Natural killer cell (primary cell): ENCODE measurements around the gene FREY1. TPM values are rescaled to one million over a fixed set of nuclear protein-coding genes. Genes with fewer than 3 reads are reported as not detected.

ENCODE experiments used
- ATAC-seq, 3 donors: fragments of 150-1000 bp in 2 of 3; fragments of 200-7000 bp in 1 of 3; cut with Tn5 transposase; 1 replicate in 1 of 3; 2 replicates in 2 of 3; pipeline ENCODE4 v1.10.0; 2021; ENCODE audit warnings: mild to moderate bottlenecking in 2 of 3, moderate library complexity in 2 of 3
- DNase-seq, 2 donors: peaks; one replicate each; pipeline versions ENCODE4 v3.0.0 to v3.0.0-alpha.2; 2013 to 2021; ENCODE audit warnings: mixed read lengths in 1 of 2
- H3K27ac ChIP-seq: one replicate; pipeline ENCODE4 v1.5.1; 2013; ENCODE audit warnings: mild to moderate bottlenecking, low read length
- H3K27me3 ChIP-seq: one replicate; pipeline ENCODE4 v1.6.1; 2013; ENCODE audit warnings: low read length; ENCODE audit not compliant: control insufficient read depth, insufficient read depth
- H3K36me3 ChIP-seq: one replicate; pipeline ENCODE4 v1.6.1; 2013; ENCODE audit warnings: low read length; ENCODE audit not compliant: control insufficient read depth, insufficient read depth
- H3K4me1 ChIP-seq: one replicate; pipeline ENCODE4 v1.6.1; 2013; ENCODE audit warnings: low read length; ENCODE audit not compliant: control insufficient read depth, insufficient read depth
- H3K4me3 ChIP-seq: one replicate; pipeline ENCODE4 v1.5.1; 2013; ENCODE audit warnings: low read length
- H3K9me3 ChIP-seq: one replicate; pipeline ENCODE4 v1.6.1; 2013; ENCODE audit warnings: low read length; ENCODE audit not compliant: control insufficient read depth, insufficient read depth
- H3K27ac Mint-ChIP-seq, 2 donors: one replicate each; pipeline ENCODE4 v1.8.0; 2022; ENCODE audit warnings: mild to moderate bottlenecking in 2 of 2, mixed read lengths in 2 of 2, moderate library complexity in 1 of 2
- H3K27me3 Mint-ChIP-seq, 2 donors: one replicate each; pipeline ENCODE4 v1.8.0; 2022; ENCODE audit warnings: low read depth in 2 of 2, mixed read lengths in 2 of 2
- H3K36me3 Mint-ChIP-seq: one replicate; pipeline ENCODE4 v1.8.0; 2022; ENCODE audit warnings: mixed read lengths
- H3K4me1 Mint-ChIP-seq, 2 donors: one replicate each; pipeline ENCODE4 v1.8.0; 2022; ENCODE audit warnings: mixed read lengths in 2 of 2
- H3K4me3 Mint-ChIP-seq: one replicate; pipeline ENCODE4 v1.8.0; 2022; ENCODE audit warnings: mild to moderate bottlenecking, moderate library complexity, mixed read lengths
- H3K9me3 Mint-ChIP-seq, 2 donors: one replicate each; pipeline ENCODE4 v1.8.0; 2022; ENCODE audit warnings: mixed read lengths in 2 of 2
- CTCF ChIP-seq: fragments of 200-600 bp; IDR thresholded peaks from one replicate; pipeline ENCODE4 v1.8.0; 2022; ENCODE audit warnings: antibody characterized with exemption
- WGBS: methylation state at CpG from one replicate; pipeline ENCODE4 v1.1.7; 2013; ENCODE audit warnings: missing lambda C conversion rate; ENCODE audit not compliant: insufficient coverage; 5-methylcytosine and 5-hydroxymethylcytosine counted together
- intact Hi-C: fragments of 100-400 bp; cut with micrococcal nuclease; formaldehyde crosslinking; loops from one replicate; pipeline ENCODE4 v1.14.2; 2022
- total RNA-seq, 4 donors: library from RNA; stranded (reverse); fragments of 120-200 nt in 1 of 4; gene quantifications; one replicate each; pipeline versions ENCODE4 v1.2.3 to v1.2.4, GENCODE V29; 2013 to 2022

Gene FREY1
- total RNA-seq, 3 donors from 2014 or later (not counting 1 experiment from before 2014, with no cell fraction given) = 3.7 to 6.8 (median 3.9) TPM

DNA sequence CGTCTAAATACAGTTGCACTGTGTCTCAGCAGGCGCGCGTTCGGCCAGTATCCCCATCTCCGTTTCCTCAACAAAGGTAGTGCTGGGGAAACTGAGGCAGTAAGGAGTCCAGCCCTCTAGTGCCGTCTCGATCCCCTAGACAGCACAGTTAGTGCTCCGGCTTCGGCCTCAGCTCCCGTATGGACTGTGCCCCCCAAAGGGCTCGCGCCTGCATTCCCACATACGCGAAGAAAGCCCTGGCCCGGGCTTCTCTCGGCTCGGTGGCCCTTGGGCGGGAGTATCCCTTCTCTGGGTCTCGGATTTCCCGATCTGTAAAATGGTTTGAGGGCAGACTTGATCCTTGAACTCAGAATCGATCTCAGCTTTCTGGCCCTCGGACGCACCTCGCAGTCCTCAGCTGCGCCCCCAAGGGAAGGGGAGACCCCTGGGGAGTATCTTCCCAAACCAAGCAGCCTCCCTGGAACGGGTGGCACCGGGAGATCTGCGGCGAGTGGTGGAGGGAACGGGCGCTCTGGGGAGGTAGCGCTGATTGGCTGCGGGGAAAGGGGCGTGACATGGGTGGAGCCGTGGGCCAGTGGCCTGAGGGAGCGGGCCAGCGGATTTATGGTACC is 11.4 kb upstream of the FREY1 start:
- H3K9me3 Mint-ChIP-seq = no peaks in the 10 kb centered on the region
- peaks cover 30 to 47% of the 10 kb centered on the region in 2 donors for H3K4me1 Mint-ChIP-seq
- H3K9me3 ChIP-seq = no peaks in the 10 kb centered on the region
- intact Hi-C loops = loop anchor here (1.0 to 10.0 kb wide), 4 partner anchors 19 to 699 kb away; partner anchors contain the start of genes ATG13, CRY2, HARBI1 and PHF21A
- H3K27ac ChIP-seq = peak overlapping the region; percentile 91
- under 1% methylated on average over 33 of the region's 38 CpGs for WGBS
- peak overlapping the region; percentile 96 for H3K27ac Mint-ChIP-seq
- H3K4me3 Mint-ChIP-seq = peak overlapping the region; percentile 97
- DNase-seq (peak; percentile 51 to 71), ATAC-seq (peak in 1 of 3 donors; percentile 0)
- H3K27me3 ChIP-seq = peaks cover 7% of the 10 kb centered on the region
- peaks cover 57% of the 10 kb centered on the region for H3K4me1 ChIP-seq
- no peak for TF ChIP-seq CTCF
- peaks cover 0 to 4% of the 10 kb centered on the region in 2 donors for H3K27me3 Mint-ChIP-seq
- H3K36me3 Mint-ChIP-seq = no peaks in the 10 kb centered on the region
- peak overlapping the region; percentile 85 for H3K4me3 ChIP-seq
- peaks cover 26% of the 10 kb centered on the region for H3K36me3 ChIP-seq

- Histone ChIP-seq H3K4me1 (peaks cover 52% of the 10 kb centered on the region), H3K4me3 (peak within 1 kb of the TSS; percentile 85), H3K36me3 (peaks cover 33% of the 10 kb centered on the region), H3K9me3 (no peaks in the 10 kb centered on the region), H3K27ac (peak within 1 kb of the TSS; percentile 91), H3K27me3 (peaks cover 3% of the 10 kb centered on the region)
- Mint-ChIP-seq H3K27ac (peak within 1 kb of the TSS; percentile 96), H3K36me3 (no peaks in the 10 kb centered on the region), H3K27me3 (peaks cover 0 to 4% of the 10 kb centered on the region in 2 donors), H3K9me3 (no peaks in the 10 kb centered on the region), H3K4me3 (peak within 1 kb of the TSS; percentile 97), H3K4me1 (peaks cover 30 to 43% of the 10 kb centered on the region in 2 donors)
- intact Hi-C loops = loop anchor here (1.0 to 10.0 kb wide), 4 partner anchors 18 to 700 kb away; partner anchors contain the start of genes ATG13, CRY2, HARBI1 and PHF21A
- under 1% methylated on average over 45 of the region's 45 CpGs for WGBS
- ATAC-seq (peak; percentile 88 to 97 (median 92)), DNase-seq (peak; percentile 92 to 99)
- no peak for TF ChIP-seq CTCF
Observed at GRCh38 chr11:45917623-45918330, 10.7 kb upstream of the FREY1 start, which contains the start of gene PEX16. PEX16 (minus strand) TSS chr11:45917877; CDS start chr11:45917811, 66 bp downstream.

GRCh38 chr11:45917286-45917622 is 10.2 kb upstream of the FREY1 start:
- Histone ChIP-seq H3K36me3 (peaks cover 34% of the 10 kb centered on the region), H3K4me3 (peak overlapping the region; percentile 85), H3K9me3 (no peaks in the 10 kb centered on the region), H3K27me3 (peaks cover 3% of the 10 kb centered on the region), H3K4me1 (peaks cover 52% of the 10 kb centered on the region), H3K27ac (peak overlapping the region; percentile 91)
- H3K27ac Mint-ChIP-seq = peak overlapping the region; percentile 96
- peak in 2 of 3 donors; percentile 1 to 11 for ATAC-seq
- peaks cover 30 to 43% of the 10 kb centered on the region in 2 donors for H3K4me1 Mint-ChIP-seq
- no peaks in the 10 kb centered on the region for H3K9me3 Mint-ChIP-seq
- no peak for TF ChIP-seq CTCF
- H3K36me3 Mint-ChIP-seq = no peaks in the 10 kb centered on the region
- peak overlapping the region; percentile 97 for H3K4me3 Mint-ChIP-seq
- intact Hi-C loops = loop anchor here (10.0 kb wide), 1 partner anchor 208 kb away; the partner anchor contains the start of gene PHF21A
- 8% methylated on average over 14 of the region's 16 CpGs for WGBS
- no peak for DNase-seq
- peaks cover 0 to 4% of the 10 kb centered on the region in 2 donors for H3K27me3 Mint-ChIP-seq
